Spleen (tissue), 7 donors: ENCODE data around the gene GNRH2.

ENCODE experiments used
- POLR2A ChIP-seq, 3 donors: fragments of 450-650 bp; IDR thresholded peaks; one replicate each; pipeline ENCODE4 v1.5.1; 2017; ENCODE audit warnings: antibody characterized with exemption in 3 of 3, mild to moderate bottlenecking in 1 of 3
- POLR2AphosphoS5 ChIP-seq, 3 donors: sonication (generic); formaldehyde crosslinking; IDR thresholded peaks; one replicate each; pipeline ENCODE4 v1.5.1; 2017; ENCODE audit warnings: antibody characterized with exemption in 3 of 3
- TF ChIP-seq, protein P1 (sequence below), 11 experiments: fragments of 200-600 bp in 7 of 11; fragments of 450-650 bp in 4 of 11; sonication (generic) in 4 of 11; IDR thresholded peaks in 8 of 11; conservative IDR thresholded peaks in 3 of 11; 1 replicate in 7 of 11; 2 replicates in 4 of 11; pipeline versions ENCODE4 v1.4.0 to v1.8.0; 2016 to 2021; ENCODE audit warnings: antibody characterized with exemption in 11 of 11, inconsistent platforms in 4 of 11, mild to moderate bottlenecking in 1 of 11
- donor health status: DM: no; HTN: no; CAD: no; lungs with moderate emphysema.
- donor health status: DM: no; HTN: no; CAD: no.
- donor health status: DM: no; HTN: no; CAD: no.

DNA sequence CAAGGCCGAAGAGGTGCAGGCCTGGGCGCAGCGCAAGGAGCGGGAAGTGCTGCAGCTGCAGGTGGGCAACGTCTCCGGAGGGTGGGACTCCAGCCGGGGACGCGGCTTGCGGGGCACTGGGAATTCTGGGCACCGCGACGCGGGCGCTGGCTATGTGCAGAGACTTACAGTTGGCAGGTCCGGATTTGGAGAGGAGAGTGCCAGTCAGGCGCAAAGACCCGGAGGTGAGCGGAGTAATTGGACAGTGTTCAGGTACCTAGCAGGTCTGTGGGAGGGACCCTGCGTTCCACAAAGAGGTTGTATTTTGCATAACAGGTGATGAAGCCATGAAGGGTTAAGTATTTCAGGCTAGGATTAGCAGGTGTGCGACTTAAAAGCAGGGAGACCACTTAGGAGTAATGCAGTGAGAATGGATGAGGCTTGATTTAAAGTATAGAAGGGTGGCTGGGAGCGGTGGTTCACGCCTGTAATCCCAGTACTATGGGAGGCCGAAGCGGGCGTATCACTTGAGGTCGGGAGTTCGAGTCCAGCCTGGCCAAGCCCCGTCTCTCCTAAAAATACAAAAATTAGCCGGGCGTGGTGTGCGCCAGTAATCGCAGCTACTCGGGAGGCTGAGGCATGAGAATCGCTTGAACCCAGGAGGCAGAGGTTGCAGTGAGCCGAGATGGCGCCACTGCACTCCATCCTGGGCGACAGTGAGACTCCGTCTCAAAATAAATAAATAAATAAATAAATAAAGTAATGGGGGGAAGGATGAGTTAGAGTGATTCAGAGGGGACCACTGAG, 3.4 kb downstream of the GNRH2 start:
- TF ChIP-seq, protein P1, sequence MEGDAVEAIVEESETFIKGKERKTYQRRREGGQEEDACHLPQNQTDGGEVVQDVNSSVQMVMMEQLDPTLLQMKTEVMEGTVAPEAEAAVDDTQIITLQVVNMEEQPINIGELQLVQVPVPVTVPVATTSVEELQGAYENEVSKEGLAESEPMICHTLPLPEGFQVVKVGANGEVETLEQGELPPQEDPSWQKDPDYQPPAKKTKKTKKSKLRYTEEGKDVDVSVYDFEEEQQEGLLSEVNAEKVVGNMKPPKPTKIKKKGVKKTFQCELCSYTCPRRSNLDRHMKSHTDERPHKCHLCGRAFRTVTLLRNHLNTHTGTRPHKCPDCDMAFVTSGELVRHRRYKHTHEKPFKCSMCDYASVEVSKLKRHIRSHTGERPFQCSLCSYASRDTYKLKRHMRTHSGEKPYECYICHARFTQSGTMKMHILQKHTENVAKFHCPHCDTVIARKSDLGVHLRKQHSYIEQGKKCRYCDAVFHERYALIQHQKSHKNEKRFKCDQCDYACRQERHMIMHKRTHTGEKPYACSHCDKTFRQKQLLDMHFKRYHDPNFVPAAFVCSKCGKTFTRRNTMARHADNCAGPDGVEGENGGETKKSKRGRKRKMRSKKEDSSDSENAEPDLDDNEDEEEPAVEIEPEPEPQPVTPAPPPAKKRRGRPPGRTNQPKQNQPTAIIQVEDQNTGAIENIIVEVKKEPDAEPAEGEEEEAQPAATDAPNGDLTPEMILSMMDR (IDR thresholded peaks at IDR 0.05 in 8 of 11, conservative IDR thresholded peaks at IDR 0.05 in 3 of 11): no peak
- TF ChIP-seq POLR2A (IDR thresholded peaks at IDR 0.05) (no peak), POLR2AphosphoS5 (IDR thresholded peaks at IDR 0.05) (no peak)
